ENCODE data around the gene SSTR1.

SSTR1 gene

GRCh38 chr14:38213001-38213400, 5.3 kb downstream of the SSTR1 start:
- Histone ChIP-seq H3F3A (ENCODE audit: control insufficient read depth, insufficient read depth) (no peaks in the 10 kb centered on the region), H3K4me2 (ENCODE audit: low read length) (no peak overlapping the region), H3K9me2 (replicated peaks; ENCODE audit: control insufficient read depth, low read length) (no peaks in the 10 kb centered on the region), H3K9me3 (ENCODE audit: control insufficient read depth, insufficient read depth, low read length) (peaks cover 23% of the 10 kb centered on the region), H3K4me1 (ENCODE audit: control insufficient read depth, low read length) (no peaks in the 10 kb centered on the region), H3K27me3 (ENCODE audit: control insufficient read depth, low read length) (no peaks in the 10 kb centered on the region), H3K4me3 (ENCODE audit: low read length) (no peak overlapping the region), H3K79me2 (ENCODE audit: control insufficient read depth, low read length) (no peaks in the 10 kb centered on the region), H3K36me3 (ENCODE audit: control insufficient read depth, low read length) (no peaks in the 10 kb centered on the region), H3K27ac (ENCODE audit: low read depth, low read length) (no peak overlapping the region), H4K20me1 (ENCODE audit: control insufficient read depth, insufficient read depth, low read depth, low read length) (no peaks in the 10 kb centered on the region)
- TF ChIP-seq EZH2phosphoT487 (IDR thresholded peaks at IDR 0.05; ENCODE audit: borderline replicate concordance, low read length) (no peak), CTCF (IDR thresholded peaks at IDR 0.05; ENCODE audit: low read depth, low read length, poor library complexity, severe bottlenecking) (no peak)

- Histone ChIP-seq H3K4me1 (ENCODE audit: control insufficient read depth, low read length) (no peaks in the 10 kb centered on the region), H3K27ac (ENCODE audit: low read depth, low read length) (no peak overlapping the region), H3K4me2 (ENCODE audit: low read length) (no peak overlapping the region), H3F3A (ENCODE audit: control insufficient read depth, insufficient read depth) (no peaks in the 10 kb centered on the region), H3K9me2 (replicated peaks; ENCODE audit: control insufficient read depth, low read length) (no peaks in the 10 kb centered on the region), H3K36me3 (ENCODE audit: control insufficient read depth, low read length) (no peaks in the 10 kb centered on the region), H4K20me1 (ENCODE audit: control insufficient read depth, insufficient read depth, low read depth, low read length) (no peaks in the 10 kb centered on the region), H3K79me2 (ENCODE audit: control insufficient read depth, low read length) (no peaks in the 10 kb centered on the region), H3K27me3 (ENCODE audit: control insufficient read depth, low read length) (no peaks in the 10 kb centered on the region), H3K4me3 (ENCODE audit: low read length) (no peak overlapping the region), H3K9me3 (ENCODE audit: control insufficient read depth, insufficient read depth, low read length) (no peaks in the 10 kb centered on the region)
- TF ChIP-seq CTCF (IDR thresholded peaks at IDR 0.05; ENCODE audit: low read depth, low read length, poor library complexity, severe bottlenecking) (no peak), EZH2phosphoT487 (IDR thresholded peaks at IDR 0.05; ENCODE audit: borderline replicate concordance, low read length) (no peak)
Observed at GRCh38 chr14:38217553-38217952, 9.8 kb downstream of the SSTR1 start.

GRCh38 chr14:38221077-38221476, 13.4 kb downstream of the SSTR1 start:
- Histone ChIP-seq H3K9me2 (replicated peaks; ENCODE audit: control insufficient read depth, low read length) (no peaks in the 10 kb centered on the region), H3K9me3 (ENCODE audit: control insufficient read depth, insufficient read depth, low read length) (no peaks in the 10 kb centered on the region), H3K4me1 (ENCODE audit: control insufficient read depth, low read length) (no peaks in the 10 kb centered on the region), H3F3A (ENCODE audit: control insufficient read depth, insufficient read depth) (no peaks in the 10 kb centered on the region), H3K27ac (ENCODE audit: low read depth, low read length) (no peak overlapping the region), H3K27me3 (ENCODE audit: control insufficient read depth, low read length) (no peaks in the 10 kb centered on the region), H3K36me3 (ENCODE audit: control insufficient read depth, low read length) (no peaks in the 10 kb centered on the region), H4K20me1 (ENCODE audit: control insufficient read depth, insufficient read depth, low read depth, low read length) (no peaks in the 10 kb centered on the region), H3K4me2 (ENCODE audit: low read length) (no peak overlapping the region), H3K79me2 (ENCODE audit: control insufficient read depth, low read length) (no peaks in the 10 kb centered on the region), H3K4me3 (ENCODE audit: low read length) (no peak overlapping the region)
- no peak for TF ChIP-seq EZH2phosphoT487 (IDR thresholded peaks at IDR 0.05; ENCODE audit: borderline replicate concordance, low read length)
- TF ChIP-seq CTCF (IDR thresholded peaks at IDR 0.05; ENCODE audit: low read depth, low read length, poor library complexity, severe bottlenecking): no peak

GRCh38 chr14:38224338-38224737, 16.6 kb downstream of the SSTR1 start:
- Histone ChIP-seq H3K9me2 (replicated peaks; ENCODE audit: control insufficient read depth, low read length) (no peaks in the 10 kb centered on the region), H3K27me3 (ENCODE audit: control insufficient read depth, low read length) (no peaks in the 10 kb centered on the region), H3F3A (ENCODE audit: control insufficient read depth, insufficient read depth) (no peaks in the 10 kb centered on the region), H3K36me3 (ENCODE audit: control insufficient read depth, low read length) (no peaks in the 10 kb centered on the region), H3K4me3 (ENCODE audit: low read length) (no peak overlapping the region), H3K79me2 (ENCODE audit: control insufficient read depth, low read length) (no peaks in the 10 kb centered on the region), H3K9me3 (ENCODE audit: control insufficient read depth, insufficient read depth, low read length) (no peaks in the 10 kb centered on the region), H3K4me2 (ENCODE audit: low read length) (no peak overlapping the region), H3K4me1 (ENCODE audit: control insufficient read depth, low read length) (no peaks in the 10 kb centered on the region), H4K20me1 (ENCODE audit: control insufficient read depth, insufficient read depth, low read depth, low read length) (no peaks in the 10 kb centered on the region), H3K27ac (ENCODE audit: low read depth, low read length) (no peak overlapping the region)
- no peak for TF ChIP-seq EZH2phosphoT487 (IDR thresholded peaks at IDR 0.05; ENCODE audit: borderline replicate concordance, low read length)
- no peak for TF ChIP-seq CTCF (IDR thresholded peaks at IDR 0.05; ENCODE audit: low read depth, low read length, poor library complexity, severe bottlenecking)
